GM06990 (cell line): ENCODE measurements around the gene GBF1.

Experiments
- DNase-seq: peaks from one replicate; pipeline ENCODE4 v3.0.0-alpha.2; 2011; ENCODE audit not compliant: insufficient read length; ENCODE audit errors: extremely low read depth
- H3K27me3 ChIP-seq: replicated peaks from 2 replicates; pipeline ENCODE4 v1.6.0; 2011; ENCODE audit warnings: low read length; ENCODE audit not compliant: control insufficient read depth, insufficient read depth
- H3K36me3 ChIP-seq: 2 replicates; pipeline ENCODE4 v1.5.1; 2011; ENCODE audit warnings: low read length; ENCODE audit not compliant: control insufficient read depth, insufficient read depth
- H3K4me3 ChIP-seq: replicated peaks from 2 replicates; pipeline ENCODE4 v1.5.1; 2011; ENCODE audit warnings: low read depth, mild to moderate bottlenecking, control low read depth, low read length
- TF ChIP-seq, protein P1 (sequence below): IDR thresholded peaks from 2 replicates; pipeline ENCODE4 v1.5.1; 2011; ENCODE audit warnings: low read length, control low read depth, mild to moderate bottlenecking, inconsistent platforms; ENCODE audit not compliant: insufficient read depth, poor library complexity, severe bottlenecking

Gene GBF1

DNA sequence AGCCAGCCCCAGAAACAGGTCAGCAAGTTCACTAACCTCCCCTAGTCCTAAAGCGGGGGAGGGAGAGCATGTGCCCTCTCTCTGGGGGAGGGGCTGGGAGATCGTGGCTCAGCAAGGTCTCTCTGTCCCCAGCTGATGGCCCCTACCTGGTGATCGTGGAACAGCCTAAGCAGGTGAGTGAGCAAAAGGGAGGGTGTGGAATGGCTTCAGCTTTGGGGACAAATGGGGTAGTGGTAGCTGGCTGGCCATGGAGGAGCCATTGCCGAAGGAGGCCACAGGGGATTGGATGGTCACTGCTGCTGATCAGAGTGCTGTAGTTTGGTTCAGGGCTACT is 151.0 kb downstream of the GBF1 start:
- Histone ChIP-seq H3K36me3 (peaks cover 35% of the 10 kb centered on the region), H3K27me3 (no peaks in the 10 kb centered on the region), H3K4me3 (peak overlapping the region; percentile 95)
- TF ChIP-seq, protein P1, sequence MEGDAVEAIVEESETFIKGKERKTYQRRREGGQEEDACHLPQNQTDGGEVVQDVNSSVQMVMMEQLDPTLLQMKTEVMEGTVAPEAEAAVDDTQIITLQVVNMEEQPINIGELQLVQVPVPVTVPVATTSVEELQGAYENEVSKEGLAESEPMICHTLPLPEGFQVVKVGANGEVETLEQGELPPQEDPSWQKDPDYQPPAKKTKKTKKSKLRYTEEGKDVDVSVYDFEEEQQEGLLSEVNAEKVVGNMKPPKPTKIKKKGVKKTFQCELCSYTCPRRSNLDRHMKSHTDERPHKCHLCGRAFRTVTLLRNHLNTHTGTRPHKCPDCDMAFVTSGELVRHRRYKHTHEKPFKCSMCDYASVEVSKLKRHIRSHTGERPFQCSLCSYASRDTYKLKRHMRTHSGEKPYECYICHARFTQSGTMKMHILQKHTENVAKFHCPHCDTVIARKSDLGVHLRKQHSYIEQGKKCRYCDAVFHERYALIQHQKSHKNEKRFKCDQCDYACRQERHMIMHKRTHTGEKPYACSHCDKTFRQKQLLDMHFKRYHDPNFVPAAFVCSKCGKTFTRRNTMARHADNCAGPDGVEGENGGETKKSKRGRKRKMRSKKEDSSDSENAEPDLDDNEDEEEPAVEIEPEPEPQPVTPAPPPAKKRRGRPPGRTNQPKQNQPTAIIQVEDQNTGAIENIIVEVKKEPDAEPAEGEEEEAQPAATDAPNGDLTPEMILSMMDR, result no peak
- no peak for DNase-seq

DNA sequence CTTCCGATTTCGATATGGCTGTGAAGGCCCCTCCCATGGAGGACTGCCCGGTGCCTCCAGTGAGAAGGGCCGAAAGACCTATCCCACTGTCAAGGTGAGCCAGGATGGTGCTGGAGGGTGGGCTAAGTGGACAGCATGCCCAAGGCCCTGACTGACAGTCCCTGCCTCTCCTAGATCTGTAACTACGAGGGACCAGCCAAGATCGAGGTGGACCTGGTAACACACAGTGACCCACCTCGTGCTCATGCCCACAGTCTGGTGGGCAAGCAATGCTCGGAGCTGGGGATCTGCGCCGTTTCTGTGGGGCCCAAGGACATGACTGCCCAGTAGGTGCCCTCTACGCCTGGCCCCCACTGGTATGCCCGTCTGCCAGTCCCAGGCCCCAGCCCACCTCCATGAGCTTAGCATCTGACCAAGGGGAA is 151.4 kb downstream of the GBF1 start:
- Histone ChIP-seq H3K36me3 (peaks cover 40% of the 10 kb centered on the region), H3K4me3 (peak overlapping the region; percentile 95), H3K27me3 (no peaks in the 10 kb centered on the region)
- TF ChIP-seq, protein P1, result no peak
- DNase-seq, result no peak

DNA sequence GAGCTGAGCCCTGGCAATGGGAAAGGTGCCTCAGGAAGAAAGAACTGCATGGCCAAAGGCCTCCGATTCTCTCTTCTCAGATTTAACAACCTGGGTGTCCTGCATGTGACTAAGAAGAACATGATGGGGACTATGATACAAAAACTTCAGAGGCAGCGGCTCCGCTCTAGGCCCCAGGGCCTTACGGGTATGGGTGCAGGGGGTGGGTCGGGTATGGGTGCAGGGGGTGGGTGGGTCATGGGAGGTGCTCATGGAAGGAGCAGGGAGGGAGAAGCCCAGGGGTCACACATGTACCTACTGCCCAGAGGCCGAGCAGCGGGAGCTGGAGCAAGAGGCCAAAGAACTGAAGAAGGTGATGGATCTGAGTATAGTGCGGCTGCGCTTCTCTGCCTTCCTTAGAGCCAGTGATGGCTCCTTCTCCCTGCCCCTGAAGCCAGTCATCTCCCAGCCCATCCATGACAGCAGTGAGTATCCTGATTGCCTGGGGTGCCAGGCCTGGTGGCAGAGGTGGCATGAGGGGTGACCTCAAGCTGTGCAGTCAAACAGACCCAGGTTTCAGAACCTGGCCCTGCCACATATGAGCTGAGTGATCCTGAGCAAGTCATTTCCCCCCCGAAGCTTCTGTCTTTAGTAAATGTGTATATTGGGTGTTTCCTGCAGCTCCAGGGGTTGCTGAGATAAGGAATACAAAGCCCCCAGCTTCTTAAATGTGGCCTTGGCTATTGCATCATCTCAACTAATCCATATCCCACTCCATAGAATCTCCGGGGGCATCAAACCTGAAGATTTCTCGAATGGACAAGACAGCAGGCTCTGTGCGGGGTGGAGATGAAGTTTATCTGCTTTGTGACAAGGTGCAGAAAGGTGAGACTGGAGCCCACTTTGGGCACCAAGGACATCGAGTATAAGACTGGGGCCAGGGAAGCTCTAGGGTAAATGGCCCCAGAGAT is 152.2 kb downstream of the GBF1 start:
- Histone ChIP-seq H3K27me3 (no peaks in the 10 kb centered on the region), H3K4me3 (peak overlapping the region; percentile 95), H3K36me3 (peaks cover 46% of the 10 kb centered on the region)
- DNase-seq, result no peak
- TF ChIP-seq, protein P1, result no peak

DNA sequence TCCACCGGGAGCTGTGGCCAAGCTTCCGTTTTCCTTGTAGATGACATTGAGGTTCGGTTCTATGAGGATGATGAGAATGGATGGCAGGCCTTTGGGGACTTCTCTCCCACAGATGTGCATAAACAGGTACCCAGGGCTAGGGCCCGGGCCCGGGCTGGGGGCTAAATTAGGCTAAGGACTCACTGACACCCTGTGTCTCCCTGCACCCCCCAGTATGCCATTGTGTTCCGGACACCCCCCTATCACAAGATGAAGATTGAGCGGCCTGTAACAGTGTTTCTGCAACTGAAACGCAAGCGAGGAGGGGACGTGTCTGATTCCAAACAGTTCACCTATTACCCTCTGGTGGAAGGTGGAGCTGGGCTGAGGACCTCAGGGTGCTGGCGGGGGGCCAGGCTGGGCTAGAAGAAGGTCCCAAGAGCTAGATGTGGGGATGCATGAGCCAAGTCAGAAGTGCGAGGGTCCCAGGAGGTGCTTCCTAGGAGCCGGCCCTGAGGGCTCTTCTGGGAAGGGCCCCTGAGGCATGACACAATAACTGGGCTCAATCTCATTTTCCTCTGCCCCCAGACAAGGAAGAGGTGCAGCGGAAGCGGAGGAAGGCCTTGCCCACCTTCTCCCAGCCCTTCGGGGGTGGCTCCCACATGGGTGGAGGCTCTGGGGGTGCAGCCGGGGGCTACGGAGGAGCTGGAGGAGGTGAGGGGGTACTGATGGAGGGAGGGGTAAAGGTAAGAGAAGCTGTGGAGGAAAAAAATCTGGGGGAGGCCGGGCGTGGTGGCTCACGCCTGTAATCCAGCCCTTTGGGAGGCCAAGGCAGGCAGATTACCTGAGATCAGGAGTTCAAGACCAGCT is 153.1 kb downstream of the GBF1 start:
- H3K4me3 ChIP-seq, result peak overlapping the region; percentile 95
- TF ChIP-seq, protein P1, result no peak
- DNase-seq, result no peak
- H3K36me3 ChIP-seq, result peaks cover 51% of the 10 kb centered on the region
- H3K27me3 ChIP-seq, result no peaks in the 10 kb centered on the region

DNA sequence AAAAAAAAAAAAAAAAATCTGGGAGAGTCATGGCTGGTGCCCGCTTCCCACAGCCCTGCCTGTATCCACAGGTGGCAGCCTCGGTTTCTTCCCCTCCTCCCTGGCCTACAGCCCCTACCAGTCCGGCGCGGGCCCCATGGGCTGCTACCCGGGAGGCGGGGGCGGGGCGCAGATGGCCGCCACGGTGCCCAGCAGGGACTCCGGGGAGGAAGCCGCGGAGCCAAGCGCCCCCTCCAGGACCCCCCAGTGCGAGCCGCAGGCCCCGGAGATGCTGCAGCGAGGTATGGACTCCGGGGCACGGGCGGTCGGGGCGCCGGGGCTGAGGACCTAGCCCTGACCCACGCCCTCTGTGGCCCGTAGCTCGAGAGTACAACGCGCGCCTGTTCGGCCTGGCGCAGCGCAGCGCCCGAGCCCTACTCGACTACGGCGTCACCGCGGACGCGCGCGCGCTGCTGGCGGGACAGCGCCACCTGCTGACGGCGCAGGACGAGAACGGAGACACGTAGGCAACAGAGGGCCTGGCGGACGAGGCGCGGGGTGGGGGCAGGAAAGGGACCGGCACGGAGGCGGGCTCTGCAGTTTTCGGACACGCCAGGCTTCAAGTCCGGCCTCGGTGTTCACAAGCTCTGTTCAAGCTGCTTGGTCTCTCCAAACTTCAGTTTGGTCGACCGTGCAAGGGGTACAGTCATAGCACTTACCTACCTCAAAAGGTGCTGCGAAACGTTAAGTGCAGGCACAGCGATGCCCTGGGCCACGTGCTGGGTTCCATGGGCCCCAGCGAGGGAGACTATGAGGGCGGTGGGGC is 154.1 kb downstream of the GBF1 start:
- H3K36me3 ChIP-seq, result peaks cover 53% of the 10 kb centered on the region
- TF ChIP-seq, protein P1, result peak; percentile 79
- peak; percentile 88 for DNase-seq
- peak overlapping the region; percentile 95 for H3K4me3 ChIP-seq
- H3K27me3 ChIP-seq, result no peaks in the 10 kb centered on the region
